Stimulated activated effector memory CD8-positive, alpha-beta T cell treated with anti-CD3 and anti-CD28 coated beads, Interleukin-12 subunit alpha, Interleukin-12 subunit beta, amount 100 ng/mL, for 72 hours (primary cell): ENCODE measurements around the gene CYP3A7.
"Not testable (repeated sequence)": the region's sequence is repeated elsewhere in the genome, so short reads cannot be mapped to it uniquely, and the experiment has no call there.

ENCODE experiments used
- ATAC-seq: fragments of 150-1000 bp; cut with Tn5 transposase; 2 replicates; pipeline ENCODE4 v1.10.0; 2021
- DNase-seq, 2 donors: peaks; one replicate each; pipeline ENCODE4 v3.0.0; 2021 to 2022; ENCODE audit warnings: low spot score in 2 of 2
- H3K27ac Mint-ChIP-seq: one replicate; pipeline ENCODE4 v1.8.0; 2022; ENCODE audit warnings: mild to moderate bottlenecking, mixed read lengths
- H3K36me3 Mint-ChIP-seq: one replicate; pipeline ENCODE4 v1.8.0; 2022; ENCODE audit warnings: mild to moderate bottlenecking, mixed read lengths
- H3K4me1 Mint-ChIP-seq: one replicate; pipeline ENCODE4 v1.8.0; 2022; ENCODE audit warnings: mixed read lengths
- H3K4me3 Mint-ChIP-seq: one replicate; pipeline ENCODE4 v1.8.0; 2022; ENCODE audit warnings: mild to moderate bottlenecking, mixed read lengths
- H3K9me3 Mint-ChIP-seq: one replicate; pipeline ENCODE4 v1.8.0; 2022; ENCODE audit warnings: mixed read lengths

CYP3A7 gene

GRCh38 chr7:99752356-99752755 lies 17.4 kb upstream of the CYP3A7 start:
- Mint-ChIP-seq H3K4me1 (no peaks in the 10 kb centered on the region), H3K36me3 (no peaks in the 10 kb centered on the region), H3K4me3 (no peak overlapping the region), H3K9me3 (no peaks in the 10 kb centered on the region), H3K27ac (no peak overlapping the region)
- DNase-seq (no peak), ATAC-seq (no peak)

DNA sequence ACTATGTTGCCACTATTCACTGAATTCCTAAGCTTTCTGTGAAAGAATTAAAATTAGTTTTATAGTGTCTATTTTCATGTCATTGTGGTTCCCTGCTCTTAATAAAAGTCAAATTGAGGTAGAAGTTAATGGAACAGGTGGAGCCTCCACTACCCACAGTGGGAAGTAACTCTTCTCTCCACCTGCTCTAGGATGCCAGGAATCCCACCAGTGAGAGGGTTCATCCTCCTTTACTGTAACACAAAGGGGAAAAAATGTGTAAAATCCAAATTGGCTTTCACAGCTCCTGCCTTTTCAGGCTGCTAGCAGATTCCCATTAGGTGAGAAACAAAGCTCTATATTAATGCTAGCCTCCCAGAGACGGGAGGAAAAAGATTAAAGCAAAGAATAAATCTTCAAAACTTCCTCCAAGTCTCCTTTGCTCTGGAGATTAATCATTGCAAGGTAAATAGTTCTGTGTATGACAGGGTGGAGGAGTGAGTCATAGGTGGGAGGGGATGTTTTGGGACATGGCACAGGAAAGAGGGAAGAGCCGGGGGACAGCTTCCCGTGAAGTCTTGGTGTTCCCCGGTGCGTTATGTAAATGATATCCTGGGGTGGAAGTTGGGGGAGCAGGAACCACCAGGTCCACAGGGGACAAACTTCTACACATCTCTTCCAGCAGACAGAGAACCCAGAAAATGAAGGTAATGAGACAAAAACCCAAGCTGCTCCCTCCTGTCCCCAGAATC lies 16.5 kb upstream of the CYP3A7 start:
- not testable (repeated sequence) for H3K27ac Mint-ChIP-seq, H3K4me1 Mint-ChIP-seq, DNase-seq, H3K36me3 Mint-ChIP-seq, H3K4me3 Mint-ChIP-seq, ATAC-seq, H3K9me3 Mint-ChIP-seq

DNA sequence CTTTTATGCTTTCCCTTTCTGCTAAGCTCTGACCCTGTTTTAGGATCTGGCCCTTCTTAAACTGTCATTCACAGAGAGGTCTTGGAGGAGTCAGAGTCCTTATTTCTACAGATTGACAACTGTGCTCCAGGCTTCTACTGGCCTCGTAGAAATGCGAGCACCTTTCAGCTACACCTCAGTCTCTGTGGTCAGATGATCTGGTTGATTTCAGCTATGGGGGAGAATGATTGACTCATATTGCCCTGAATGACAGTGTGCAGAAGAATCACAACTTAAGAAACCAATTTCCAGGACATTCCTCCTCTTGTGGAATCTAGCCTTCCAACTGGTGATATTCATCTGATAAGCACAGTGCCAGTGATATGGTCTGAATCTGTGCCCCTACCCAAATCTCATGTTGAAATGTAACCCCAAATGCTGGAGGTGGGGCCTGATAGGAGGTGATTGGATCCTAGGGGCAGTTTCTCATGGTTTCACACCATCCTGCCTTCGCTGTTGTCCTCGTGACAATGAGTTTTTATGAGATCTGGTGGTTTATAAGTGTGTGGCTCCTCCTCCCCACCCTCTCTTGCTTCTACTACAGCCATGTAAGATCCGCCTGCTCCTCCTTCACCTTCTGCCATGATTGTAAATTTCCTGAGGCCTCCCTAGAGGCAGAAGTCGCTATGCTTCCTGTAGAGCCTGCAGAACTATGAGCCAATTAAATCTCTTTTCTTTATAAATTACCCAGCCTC lies 14.0 kb upstream of the CYP3A7 start:
- Mint-ChIP-seq H3K9me3 (peaks cover 4% of the 10 kb centered on the region), H3K4me1 (no peaks in the 10 kb centered on the region), H3K4me3 (no peak overlapping the region), H3K36me3 (no peaks in the 10 kb centered on the region), H3K27ac (no peak overlapping the region)
- DNase-seq (no peak), ATAC-seq (peak; percentile 84)

DNA sequence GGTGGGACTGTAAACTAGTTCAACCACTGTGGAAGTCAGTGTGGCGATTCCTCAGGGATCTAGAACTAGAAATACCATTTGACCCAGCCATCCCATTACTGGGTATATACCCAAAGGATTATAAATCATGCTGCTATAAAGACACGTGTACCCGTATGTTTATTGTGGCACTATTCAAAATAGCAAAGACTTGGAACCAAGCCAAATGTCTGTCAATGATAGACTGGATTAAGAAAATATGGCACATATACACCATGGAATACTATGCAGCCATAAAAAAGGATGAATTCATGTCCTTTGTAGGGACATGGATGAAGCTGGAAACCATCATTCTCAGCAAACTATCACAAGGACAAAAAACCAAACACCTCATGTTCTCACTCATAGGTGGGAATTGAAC lies 11.9 kb upstream of the CYP3A7 start:
- not testable (repeated sequence) for DNase-seq, H3K27ac Mint-ChIP-seq, ATAC-seq, H3K4me1 Mint-ChIP-seq, H3K36me3 Mint-ChIP-seq, H3K9me3 Mint-ChIP-seq, H3K4me3 Mint-ChIP-seq

DNA sequence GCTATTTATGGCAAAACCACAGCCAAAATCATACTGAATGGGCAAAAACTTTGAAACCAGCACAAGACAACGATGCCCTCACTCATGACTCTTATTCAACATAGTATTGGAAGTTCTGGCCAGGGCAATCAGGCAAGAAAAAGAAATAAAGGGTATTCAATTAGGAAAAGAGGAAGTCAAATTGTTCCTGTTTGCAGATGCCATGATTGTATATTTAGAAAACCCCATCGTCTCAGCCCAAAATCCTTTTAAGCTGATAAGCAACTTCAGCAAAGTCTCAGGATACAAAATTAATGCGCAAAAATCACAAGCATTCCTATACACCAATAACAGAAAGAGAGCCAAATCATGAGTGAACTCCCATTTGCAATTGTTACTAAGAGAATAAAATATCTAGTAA lies 10.4 kb upstream of the CYP3A7 start:
- not testable (repeated sequence) for H3K9me3 Mint-ChIP-seq, H3K4me1 Mint-ChIP-seq, H3K36me3 Mint-ChIP-seq, H3K4me3 Mint-ChIP-seq, DNase-seq, H3K27ac Mint-ChIP-seq, ATAC-seq

- no peak for ATAC-seq
Measured at GRCh38 chr7:99742737-99743394, 7.9 kb upstream of the CYP3A7 start.

DNA sequence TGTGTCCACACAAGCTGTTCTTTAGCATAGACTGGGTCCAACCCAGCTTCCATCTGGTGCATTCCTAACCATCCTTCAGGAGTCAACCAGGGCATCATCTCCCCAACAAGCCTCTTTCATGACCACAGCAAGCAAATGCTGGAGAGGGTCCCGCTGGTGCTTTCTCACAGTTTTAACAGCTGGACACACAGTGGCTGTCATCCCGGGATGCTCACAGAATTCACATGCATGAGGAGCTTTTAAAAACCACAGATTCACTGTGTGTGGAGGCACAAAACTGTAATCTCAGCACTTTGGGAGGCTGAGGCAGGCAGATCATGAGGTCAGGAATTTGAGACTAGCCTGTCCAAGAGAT lies 6.4 kb upstream of the CYP3A7 start:
- peaks cover 4% of the 10 kb centered on the region for H3K9me3 Mint-ChIP-seq
- DNase-seq, result no peak
- H3K27ac Mint-ChIP-seq, result no peak overlapping the region
- no peak overlapping the region for H3K4me3 Mint-ChIP-seq
- H3K36me3 Mint-ChIP-seq, result no peaks in the 10 kb centered on the region
- ATAC-seq, result no peak
- H3K4me1 Mint-ChIP-seq, result peaks cover 9% of the 10 kb centered on the region

More at GRCh38 chr7:99742737-99743394, 7.9 kb upstream of the CYP3A7 start:
- Mint-ChIP-seq H3K27ac (no peak overlapping the region), H3K9me3 (peaks cover 4% of the 10 kb centered on the region), H3K4me1 (peaks cover 9% of the 10 kb centered on the region), H3K4me3 (no peak overlapping the region), H3K36me3 (no peaks in the 10 kb centered on the region)
- no peak for DNase-seq

- no peak overlapping the region for H3K4me3 Mint-ChIP-seq
- H3K9me3 Mint-ChIP-seq, result peaks cover 4% of the 10 kb centered on the region
- ATAC-seq, result peak; percentile 75
- peaks cover 9% of the 10 kb centered on the region for H3K4me1 Mint-ChIP-seq
- H3K27ac Mint-ChIP-seq, result no peak overlapping the region
- DNase-seq, result no peak
- H3K36me3 Mint-ChIP-seq, result no peaks in the 10 kb centered on the region
Measured at GRCh38 chr7:99740573-99741440, 5.8 kb upstream of the CYP3A7 start.

DNA sequence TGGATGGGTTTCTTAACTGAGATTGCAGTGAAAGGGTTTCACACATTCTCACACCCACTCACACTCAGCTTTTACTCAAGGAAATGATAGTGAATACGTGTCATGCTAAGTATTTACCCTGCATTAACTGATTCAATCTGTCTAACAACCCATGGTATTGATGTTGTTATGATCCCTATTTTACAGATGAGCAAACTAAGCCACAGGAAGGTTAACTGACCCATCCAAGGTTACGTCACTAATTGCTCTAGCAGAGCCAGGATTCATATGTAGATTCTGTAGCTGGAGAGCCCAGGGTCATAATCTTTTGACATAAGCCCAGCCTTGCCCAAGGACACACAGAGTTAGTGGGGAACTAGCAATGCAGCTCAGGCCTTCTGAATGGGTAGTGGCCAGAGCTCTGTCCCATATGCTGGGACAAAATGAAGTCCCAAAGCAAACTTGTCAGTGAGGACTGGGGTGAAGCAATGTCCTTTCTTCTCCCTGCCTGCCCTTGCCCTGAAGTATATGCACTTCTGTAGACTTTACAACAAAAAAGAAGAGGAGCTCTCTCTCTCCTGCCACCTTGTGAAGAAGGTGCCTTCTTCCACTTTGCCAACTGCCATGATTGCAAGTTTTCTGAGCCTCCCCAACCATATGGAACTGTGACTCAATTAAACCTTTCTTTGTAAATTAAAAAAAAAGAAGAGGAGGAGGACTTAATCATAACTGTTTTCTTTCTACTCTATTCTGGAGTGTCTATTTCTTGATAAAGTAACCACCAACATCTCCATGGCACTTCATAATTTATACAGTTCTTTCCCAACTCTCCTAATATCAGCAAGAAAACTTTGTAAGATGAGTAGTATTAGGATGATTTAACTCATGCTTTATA lies 4.9 kb upstream of the CYP3A7 start:
- Mint-ChIP-seq H3K27ac (no peak overlapping the region), H3K4me3 (no peak overlapping the region), H3K36me3 (no peaks in the 10 kb centered on the region), H3K9me3 (peaks cover 4% of the 10 kb centered on the region), H3K4me1 (peaks cover 9% of the 10 kb centered on the region)
- ATAC-seq, result no peak
- no peak for DNase-seq

DNA sequence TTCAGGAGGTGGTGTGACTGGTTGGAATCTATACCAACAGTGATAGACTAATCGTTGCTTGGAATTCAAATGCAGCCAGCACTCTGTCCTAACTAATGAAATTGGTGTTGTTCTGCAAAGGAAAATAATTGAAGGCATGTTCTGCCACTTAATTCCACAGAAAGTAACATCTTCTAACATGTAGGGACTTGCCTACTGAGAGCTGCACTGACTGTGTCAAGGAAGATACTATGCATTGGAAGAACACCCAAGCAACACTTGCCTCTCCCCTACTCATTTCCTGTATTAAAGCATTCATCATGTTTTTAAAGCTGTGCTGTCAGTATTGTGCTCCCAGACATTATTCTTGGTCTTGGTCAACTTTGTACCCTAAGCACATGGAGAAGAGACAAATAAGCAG lies 2.7 kb upstream of the CYP3A7 start:
- no peak overlapping the region for H3K4me3 Mint-ChIP-seq
- peaks cover 9% of the 10 kb centered on the region for H3K4me1 Mint-ChIP-seq
- DNase-seq (no peak), ATAC-seq (no peak)
- H3K27ac Mint-ChIP-seq, result no peak overlapping the region
- no peaks in the 10 kb centered on the region for H3K9me3 Mint-ChIP-seq
- H3K36me3 Mint-ChIP-seq, result no peaks in the 10 kb centered on the region

DNA sequence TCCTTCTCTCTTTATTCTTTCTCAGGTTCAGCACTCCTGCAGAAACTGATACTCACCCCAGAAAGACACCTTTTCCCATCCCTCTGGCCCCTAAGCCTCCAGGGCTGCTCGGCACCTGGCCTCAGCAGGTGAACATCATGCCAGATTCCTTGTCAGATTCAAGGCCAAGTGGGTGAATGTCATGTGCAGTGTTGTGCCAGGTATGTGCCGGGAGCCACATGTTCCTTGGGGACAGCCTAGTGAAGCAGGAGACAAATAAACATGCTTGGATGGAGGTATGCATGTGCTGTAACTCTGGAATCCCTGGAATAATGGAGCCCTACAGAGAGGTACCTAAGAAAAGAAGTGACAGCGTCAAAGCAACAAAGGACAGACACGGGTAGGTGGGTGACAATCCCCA lies 1.7 kb upstream of the CYP3A7 start:
- not testable (repeated sequence) for H3K27ac Mint-ChIP-seq, ATAC-seq, H3K4me1 Mint-ChIP-seq, H3K36me3 Mint-ChIP-seq, DNase-seq, H3K9me3 Mint-ChIP-seq, H3K4me3 Mint-ChIP-seq

DNA sequence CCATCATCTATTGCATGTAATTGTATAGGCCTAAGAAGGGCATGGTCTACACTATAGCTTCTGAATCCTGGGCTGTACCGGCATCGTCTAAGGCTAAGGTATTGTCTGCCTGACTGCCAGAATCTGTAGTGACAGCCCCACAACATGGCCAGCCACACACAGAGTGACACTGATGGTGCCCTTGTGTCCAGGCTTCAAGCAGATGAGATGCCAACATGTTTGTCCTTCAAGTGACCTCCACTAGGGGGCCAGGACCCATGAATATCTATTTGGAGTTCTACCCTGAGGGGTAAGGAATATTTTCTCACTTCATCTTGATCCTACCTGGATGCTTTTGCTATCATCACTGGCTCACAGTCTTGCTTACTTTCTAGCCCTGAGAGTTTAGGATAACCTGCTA lies 1.5 kb downstream of the CYP3A7 start:
- Mint-ChIP-seq H3K4me1 (no peaks in the 10 kb centered on the region), H3K4me3 (no peak overlapping the region), H3K9me3 (no peaks in the 10 kb centered on the region), H3K27ac (no peak overlapping the region), H3K36me3 (no peaks in the 10 kb centered on the region)
- DNase-seq (no peak), ATAC-seq (no peak)

DNA sequence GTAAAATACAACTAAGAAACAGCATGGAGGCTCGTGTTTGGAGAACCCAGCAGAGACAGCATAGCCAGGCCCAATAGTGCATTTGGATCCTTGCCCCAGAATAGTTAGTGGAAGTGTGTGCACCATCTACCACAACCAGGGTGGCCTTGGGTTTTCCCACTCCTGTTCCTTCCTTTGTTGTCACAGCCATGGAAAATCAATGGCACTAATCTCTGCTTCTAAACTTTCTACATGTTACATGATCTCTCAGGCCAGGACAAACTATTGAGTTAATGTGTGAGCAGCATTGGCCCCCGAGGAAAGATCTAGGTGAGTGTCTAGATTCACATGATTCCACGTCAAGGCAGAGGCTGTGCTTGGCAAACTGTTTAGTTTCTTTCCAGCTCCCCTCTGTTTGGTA lies 2.0 kb downstream of the CYP3A7 start:
- no peaks in the 10 kb centered on the region for H3K9me3 Mint-ChIP-seq
- DNase-seq (no peak), ATAC-seq (no peak)
- no peak overlapping the region for H3K4me3 Mint-ChIP-seq
- H3K27ac Mint-ChIP-seq, result no peak overlapping the region
- no peaks in the 10 kb centered on the region for H3K4me1 Mint-ChIP-seq
- no peaks in the 10 kb centered on the region for H3K36me3 Mint-ChIP-seq

GRCh38 chr7:99731638-99732374 lies 3.2 kb downstream of the CYP3A7 start:
- peak; percentile 76 for ATAC-seq
- Mint-ChIP-seq H3K4me1 (no peaks in the 10 kb centered on the region), H3K27ac (no peak overlapping the region), H3K9me3 (no peaks in the 10 kb centered on the region), H3K4me3 (no peak overlapping the region), H3K36me3 (no peaks in the 10 kb centered on the region)
- no peak for DNase-seq
